ENCODE results near the gene NTRK1.
A peak's percentile ranks its signal among the peaks of the same experiment; 100 is the strongest.
"Not testable (repeated sequence)": the region's sequence is repeated elsewhere in the genome, so short reads cannot be mapped to it uniquely, and the experiment has no call there.

NTRK1 gene

GRCh38 chr1:156921053-156921529 is 60.4 kb downstream of the NTRK1 start:
- DNase-seq, result no peak

DNA sequence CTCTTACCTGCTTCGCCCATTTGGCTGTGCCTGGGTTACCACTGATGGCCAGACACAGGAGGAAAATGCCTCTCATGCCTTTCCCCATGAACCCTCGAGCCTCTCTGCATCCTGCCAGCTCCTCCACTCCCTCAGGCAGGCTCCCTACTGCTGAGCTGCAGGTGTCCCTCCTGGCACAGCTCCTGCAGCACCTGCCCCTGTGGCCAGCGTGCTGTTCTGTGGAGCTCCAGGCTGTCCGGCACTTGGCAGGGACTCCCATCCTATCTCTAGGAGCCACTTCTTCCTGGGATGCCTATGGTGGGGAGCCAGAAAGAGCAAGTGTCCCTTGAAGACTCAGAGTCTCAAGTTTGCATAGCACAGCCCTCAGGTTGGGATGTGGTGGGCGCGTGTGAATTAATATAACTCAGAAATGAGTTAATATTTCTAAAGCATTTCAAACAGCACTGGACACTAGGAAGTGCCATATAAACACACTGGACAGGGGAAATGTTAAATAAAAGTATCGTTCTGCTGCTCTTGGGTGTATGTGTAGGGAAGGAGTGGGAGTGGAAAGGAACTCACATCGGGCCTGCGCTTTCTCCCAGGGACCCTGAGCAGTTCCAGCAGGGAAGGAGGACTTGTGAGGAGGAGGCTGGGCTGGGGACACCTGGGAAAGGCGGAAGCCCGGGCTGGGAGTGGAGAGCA is 62.5 kb downstream of the NTRK1 start:
- no peak for DNase-seq

GRCh38 chr1:156923670-156924477 is 63.2 kb downstream of the NTRK1 start:
- no peak for DNase-seq

GRCh38 chr1:156924478-156925153 is 64.0 kb downstream of the NTRK1 start:
- no peak for DNase-seq

DNA sequence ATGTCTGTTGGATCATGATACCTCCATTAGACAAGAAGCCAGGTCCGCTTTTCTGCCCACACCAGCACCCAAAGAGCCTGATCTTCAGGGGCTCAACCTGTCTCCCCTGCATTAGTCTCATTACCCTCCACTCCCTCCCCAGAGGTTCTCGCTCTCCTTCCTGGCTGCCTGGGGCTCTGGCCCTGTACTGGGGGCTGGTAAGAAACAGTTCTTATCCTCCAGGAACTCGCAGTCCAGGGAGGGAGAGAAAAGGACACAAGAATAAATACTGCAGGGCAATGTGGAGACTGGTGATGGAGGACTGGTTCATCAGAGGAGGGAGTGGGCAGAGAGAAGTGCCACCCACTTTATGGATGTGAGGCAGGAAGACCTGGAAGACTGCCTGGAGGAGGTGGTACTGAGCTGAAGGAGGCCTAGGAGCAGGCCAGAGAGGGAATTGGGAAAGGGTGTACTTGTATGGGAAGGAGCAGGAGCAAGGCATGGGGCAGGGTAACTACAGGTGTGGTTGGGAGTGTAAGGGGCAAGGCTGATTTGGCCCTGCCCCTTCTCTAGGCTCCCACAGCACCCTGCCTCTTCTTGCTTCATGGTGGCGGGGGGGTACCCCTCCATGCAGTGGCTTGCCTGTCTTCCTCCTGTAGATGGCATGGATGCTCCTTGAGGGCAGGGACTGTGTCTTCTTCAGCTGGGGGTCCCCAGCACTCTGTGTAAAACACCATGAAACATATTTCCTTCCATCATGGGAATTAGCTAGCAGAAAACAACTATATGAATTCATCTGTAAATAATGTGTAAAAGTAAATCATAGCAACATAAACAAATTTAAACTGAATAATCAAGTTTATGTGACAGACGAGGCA is 64.7 kb downstream of the NTRK1 start:
- no peak for DNase-seq

- no peak for DNase-seq
These were observed 65.5 kb downstream of the NTRK1 start for GRCh38 chr1:156926175-156926574.

GRCh38 chr1:156926695-156927094 is 66.0 kb downstream of the NTRK1 start:
- DNase-seq, result not testable (repeated sequence)

DNA sequence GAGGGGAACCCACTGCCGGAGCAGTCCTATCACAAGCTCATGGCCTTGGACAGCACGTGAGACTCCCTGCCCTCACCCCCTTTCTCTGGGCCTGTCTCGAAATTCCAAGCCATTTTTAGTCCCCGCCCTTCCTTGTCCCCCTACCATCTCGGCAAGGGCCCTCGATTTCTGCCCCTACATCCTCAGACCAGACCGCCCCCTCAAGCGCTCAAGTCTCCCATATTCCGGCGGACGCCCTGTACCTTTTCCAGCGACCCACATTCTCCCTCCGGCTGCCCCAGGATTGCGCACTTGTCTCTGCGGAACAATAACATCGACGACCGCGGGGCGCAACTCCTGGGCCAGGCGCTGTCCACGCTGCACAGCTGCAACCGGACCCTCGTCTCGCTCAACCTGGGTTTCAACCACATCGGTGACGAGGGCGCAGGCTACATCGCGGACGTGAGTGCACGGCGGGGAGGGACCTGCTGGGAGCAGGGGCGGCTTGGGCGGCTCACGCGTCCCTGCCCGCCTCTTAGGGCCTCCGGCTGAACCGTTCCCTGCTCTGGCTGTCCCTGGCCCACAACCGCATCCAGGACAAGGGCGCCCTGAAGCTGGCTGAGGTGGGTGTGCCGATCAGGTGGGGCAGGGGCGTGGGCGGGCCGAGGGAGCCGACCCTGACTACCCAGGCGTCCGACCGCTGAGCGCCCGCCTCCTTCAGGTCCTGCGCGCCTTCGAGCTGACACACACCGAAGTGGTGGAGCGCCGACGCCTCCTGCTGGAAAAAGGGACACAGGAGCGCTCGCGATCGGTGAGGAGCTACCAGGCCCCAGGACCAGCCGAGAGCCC is 66.8 kb downstream of the NTRK1 start:
- peak; percentile 85 for DNase-seq

DNA sequence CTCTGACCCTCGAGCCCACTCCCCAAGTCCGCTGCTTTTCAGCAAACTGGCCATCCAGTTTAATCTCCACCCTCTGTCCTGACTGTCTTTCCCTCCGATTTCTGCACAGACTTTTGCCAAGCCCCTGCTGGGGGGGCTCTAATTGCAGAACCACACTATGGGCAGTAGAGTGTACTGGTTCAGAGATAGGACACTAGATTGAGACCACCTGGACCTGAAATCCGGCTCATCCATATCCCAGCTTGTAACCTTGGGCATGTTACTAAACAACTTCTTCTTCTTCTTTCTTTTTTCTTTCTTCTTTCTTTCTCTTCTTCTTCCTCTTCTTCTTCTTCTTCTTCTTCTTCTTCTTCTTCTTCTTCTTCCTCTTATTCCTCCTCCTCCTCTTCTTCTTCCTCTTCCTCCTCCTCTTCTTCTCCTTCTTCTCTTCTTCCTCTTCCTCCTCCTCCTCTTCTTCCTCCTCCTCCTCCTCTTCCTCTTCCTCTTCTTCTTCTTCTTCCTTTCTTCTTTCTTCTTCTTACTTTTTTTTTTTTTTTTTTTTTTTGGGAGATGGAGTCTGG is 67.5 kb downstream of the NTRK1 start:
- no peak for DNase-seq

DNA sequence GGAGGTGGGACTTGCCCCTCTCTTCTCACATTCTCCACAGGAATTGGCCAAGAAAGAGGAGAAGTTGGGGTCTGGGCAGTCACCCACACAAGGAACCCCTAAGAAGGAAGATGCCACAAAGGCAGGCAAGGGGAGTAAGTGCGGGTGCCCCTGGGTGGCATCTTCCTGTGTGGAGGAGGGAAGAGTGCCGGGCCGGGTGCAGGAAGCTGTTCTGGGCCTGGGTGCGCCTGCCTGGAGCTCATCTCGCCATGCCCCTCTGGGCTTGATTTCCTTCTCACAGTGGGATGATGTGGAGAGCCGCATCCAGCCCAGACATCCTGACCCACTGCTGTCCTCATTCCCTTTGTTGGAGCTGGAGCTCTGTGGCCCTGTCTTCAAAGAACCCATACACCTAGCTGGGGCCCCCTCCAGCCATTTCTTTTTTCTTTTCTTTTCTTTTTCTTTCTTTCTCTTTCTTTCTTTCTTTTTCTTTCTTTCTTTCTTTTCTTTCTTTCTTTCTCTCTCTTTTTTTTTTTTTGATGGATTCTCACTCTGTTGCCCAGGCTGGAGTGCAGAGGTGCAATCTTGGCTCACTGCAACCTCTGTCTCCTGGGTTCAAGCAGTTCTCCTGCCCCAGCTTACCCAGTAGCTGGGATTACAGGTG is 69.1 kb downstream of the NTRK1 start:
- no peak for DNase-seq

- no peak for DNase-seq
These were observed 69.8 kb downstream of the NTRK1 start for GRCh38 chr1:156930483-156930882.

Measured in activated CD8-positive, alpha-beta memory T cell treated with anti-CD3 and anti-CD28 coated beads for 24 hours (primary cell).